ENCODE results near the gene AKR1C2. TPM values are rescaled to one million over a fixed set of nuclear protein-coding genes. Genes with fewer than 3 reads are reported as not detected.
"Not testable (repeated sequence)": the region's sequence is repeated elsewhere in the genome, so short reads cannot be mapped to it uniquely, and the experiment has no call there.

The AKR1C2 gene
- polyA plus RNA-seq, 12 donors, result 4.5 to 14.9 (median 9.6) TPM; not detected in 2

- DNase-seq, result not testable (repeated sequence)
Observed at GRCh38 chr10:4962876-4963814, 40.5 kb downstream of the AKR1C2 start, which contains the start of gene AKR1C1. AKR1C1 (plus strand) TSS chr10:4963415; CDS start chr10:4963445, 30 bp downstream.

GRCh38 chr10:4962308-4962707, 41.3 kb downstream of the AKR1C2 start:
- DNase-seq, result not testable (repeated sequence)

- not testable (repeated sequence) for DNase-seq
Observed at GRCh38 chr10:4961558-4961957, 42.1 kb downstream of the AKR1C2 start.

- not testable (repeated sequence) for DNase-seq
Observed at GRCh38 chr10:4956955-4957645, 46.6 kb downstream of the AKR1C2 start.

- DNase-seq, result not testable (repeated sequence)
Observed at GRCh38 chr10:4956088-4956487, 47.6 kb downstream of the AKR1C2 start.

- no peak for DNase-seq
Observed at GRCh38 chr10:4953405-4953804, 50.3 kb downstream of the AKR1C2 start.

- DNase-seq, result not testable (repeated sequence)
Observed at GRCh38 chr10:4951512-4952162, 52.0 kb downstream of the AKR1C2 start.

- peak; percentile 29 for DNase-seq
Observed at GRCh38 chr10:4947635-4948596, 55.7 kb downstream of the AKR1C2 start.

GRCh38 chr10:4947039-4947634, 56.5 kb downstream of the AKR1C2 start:
- DNase-seq, result no peak

GRCh38 chr10:4945766-4946717, 57.6 kb downstream of the AKR1C2 start:
- DNase-seq, result no peak

GRCh38 chr10:4944841-4945240, 58.8 kb downstream of the AKR1C2 start:
- DNase-seq, result no peak

GRCh38 chr10:4943821-4944220, 59.8 kb downstream of the AKR1C2 start:
- no peak for DNase-seq

GRCh38 chr10:4943416-4943815, 60.2 kb downstream of the AKR1C2 start:
- DNase-seq, result not testable (repeated sequence)

GRCh38 chr10:4942931-4943330, 60.7 kb downstream of the AKR1C2 start:
- DNase-seq, result peak; percentile 26

- no peak for DNase-seq
Observed at GRCh38 chr10:4941540-4942330, 61.9 kb downstream of the AKR1C2 start.

GRCh38 chr10:4940909-4941308, 62.7 kb downstream of the AKR1C2 start:
- not testable (repeated sequence) for DNase-seq

- DNase-seq, result not testable (repeated sequence)
Observed at GRCh38 chr10:4940073-4940428, 63.6 kb downstream of the AKR1C2 start.

Data from muscle of arm (tissue), 12 donors.